ENCODE measurements around the gene HOGA1.

DNA sequence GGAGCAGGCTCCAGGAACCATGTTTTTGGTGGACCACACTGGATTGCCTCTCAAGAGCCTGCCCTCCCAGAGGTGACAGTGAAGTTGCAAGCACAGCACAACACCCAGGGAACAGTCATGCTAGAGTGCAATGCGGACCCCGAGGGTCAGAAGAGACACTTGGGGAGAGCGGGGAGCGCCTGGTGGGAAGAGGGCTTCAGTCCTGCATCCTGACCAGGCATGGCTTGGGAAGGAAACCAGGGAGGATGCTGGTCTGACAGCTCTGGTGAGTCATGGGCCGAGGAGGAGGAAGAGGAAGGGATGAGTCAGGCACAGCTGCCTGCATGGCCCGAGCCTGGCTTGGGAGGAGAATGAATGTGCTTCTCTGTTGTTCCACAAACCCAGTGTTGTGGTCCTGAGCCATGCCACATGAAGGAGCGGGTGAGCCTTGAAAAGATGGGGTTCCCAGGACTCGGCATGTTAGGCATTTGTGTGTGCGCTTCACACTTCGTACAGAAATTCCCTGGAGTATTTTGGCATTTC, 41.1 kb upstream of the HOGA1 start:
- TF ChIP-seq, protein P1, sequence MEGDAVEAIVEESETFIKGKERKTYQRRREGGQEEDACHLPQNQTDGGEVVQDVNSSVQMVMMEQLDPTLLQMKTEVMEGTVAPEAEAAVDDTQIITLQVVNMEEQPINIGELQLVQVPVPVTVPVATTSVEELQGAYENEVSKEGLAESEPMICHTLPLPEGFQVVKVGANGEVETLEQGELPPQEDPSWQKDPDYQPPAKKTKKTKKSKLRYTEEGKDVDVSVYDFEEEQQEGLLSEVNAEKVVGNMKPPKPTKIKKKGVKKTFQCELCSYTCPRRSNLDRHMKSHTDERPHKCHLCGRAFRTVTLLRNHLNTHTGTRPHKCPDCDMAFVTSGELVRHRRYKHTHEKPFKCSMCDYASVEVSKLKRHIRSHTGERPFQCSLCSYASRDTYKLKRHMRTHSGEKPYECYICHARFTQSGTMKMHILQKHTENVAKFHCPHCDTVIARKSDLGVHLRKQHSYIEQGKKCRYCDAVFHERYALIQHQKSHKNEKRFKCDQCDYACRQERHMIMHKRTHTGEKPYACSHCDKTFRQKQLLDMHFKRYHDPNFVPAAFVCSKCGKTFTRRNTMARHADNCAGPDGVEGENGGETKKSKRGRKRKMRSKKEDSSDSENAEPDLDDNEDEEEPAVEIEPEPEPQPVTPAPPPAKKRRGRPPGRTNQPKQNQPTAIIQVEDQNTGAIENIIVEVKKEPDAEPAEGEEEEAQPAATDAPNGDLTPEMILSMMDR (IDR thresholded peaks at IDR 0.05 in 4 of 5, conservative IDR thresholded peaks at IDR 0.05 in 1 of 5): no peak
- TF ChIP-seq POLR2A (IDR thresholded peaks at IDR 0.05): no peak
